Measurements from ENCODE around the gene PTGER1.

- TF ChIP-seq CTCF (IDR thresholded peaks at IDR 0.05) (no peak), POLR2AphosphoS5 (IDR thresholded peaks at IDR 0.05) (no peak)
These were observed 1.1 kb upstream of the PTGER1 start for GRCh38 chr19:14476327-14476672.

Measured in breast epithelium (tissue), 3 donors.